ENCODE data around the gene ELL.

ELL gene

DNA sequence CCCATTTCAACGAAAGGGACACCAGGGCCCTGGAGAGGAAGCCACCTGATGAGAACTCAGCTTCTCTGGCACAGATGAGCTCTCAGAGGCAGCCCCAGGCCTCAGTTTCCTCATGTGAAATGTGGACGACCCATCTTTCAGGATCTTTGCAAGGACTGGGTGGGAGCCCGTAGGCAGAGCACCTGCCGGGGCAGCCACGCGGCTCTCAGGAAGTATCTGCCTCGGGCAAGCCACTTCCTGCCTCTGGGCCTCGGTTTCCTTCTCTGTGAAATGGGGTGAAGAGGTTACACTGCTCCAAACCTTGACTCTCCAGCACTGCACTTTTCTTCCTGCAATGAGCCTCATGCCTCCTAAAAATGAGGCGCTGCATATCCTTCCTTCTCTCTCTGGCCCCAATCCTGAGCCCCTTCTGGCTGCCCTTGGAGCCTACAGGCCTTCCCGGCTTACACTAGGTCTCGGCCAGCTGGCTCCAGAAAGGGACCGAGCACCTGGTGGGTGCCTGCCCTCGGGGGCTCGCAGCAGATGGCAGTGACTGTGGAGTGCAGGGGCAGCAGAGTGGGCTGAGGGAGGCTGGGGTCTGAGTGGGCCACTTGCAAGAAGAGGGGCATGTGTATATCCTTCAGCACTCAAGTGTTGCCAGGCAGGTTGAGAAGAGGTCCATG lies 99.2 kb downstream of the ELL start:
- peak overlapping the region; percentile 18; the same call in 1 of the 2 replicates for H3K27ac ChIP-seq
- TF ChIP-seq, protein P1, sequence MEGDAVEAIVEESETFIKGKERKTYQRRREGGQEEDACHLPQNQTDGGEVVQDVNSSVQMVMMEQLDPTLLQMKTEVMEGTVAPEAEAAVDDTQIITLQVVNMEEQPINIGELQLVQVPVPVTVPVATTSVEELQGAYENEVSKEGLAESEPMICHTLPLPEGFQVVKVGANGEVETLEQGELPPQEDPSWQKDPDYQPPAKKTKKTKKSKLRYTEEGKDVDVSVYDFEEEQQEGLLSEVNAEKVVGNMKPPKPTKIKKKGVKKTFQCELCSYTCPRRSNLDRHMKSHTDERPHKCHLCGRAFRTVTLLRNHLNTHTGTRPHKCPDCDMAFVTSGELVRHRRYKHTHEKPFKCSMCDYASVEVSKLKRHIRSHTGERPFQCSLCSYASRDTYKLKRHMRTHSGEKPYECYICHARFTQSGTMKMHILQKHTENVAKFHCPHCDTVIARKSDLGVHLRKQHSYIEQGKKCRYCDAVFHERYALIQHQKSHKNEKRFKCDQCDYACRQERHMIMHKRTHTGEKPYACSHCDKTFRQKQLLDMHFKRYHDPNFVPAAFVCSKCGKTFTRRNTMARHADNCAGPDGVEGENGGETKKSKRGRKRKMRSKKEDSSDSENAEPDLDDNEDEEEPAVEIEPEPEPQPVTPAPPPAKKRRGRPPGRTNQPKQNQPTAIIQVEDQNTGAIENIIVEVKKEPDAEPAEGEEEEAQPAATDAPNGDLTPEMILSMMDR (IDR thresholded peaks at IDR 0.05): no peak
- no peak for TF ChIP-seq ZFX (IDR thresholded peaks at IDR 0.05; ENCODE audit: borderline replicate concordance)

DNA sequence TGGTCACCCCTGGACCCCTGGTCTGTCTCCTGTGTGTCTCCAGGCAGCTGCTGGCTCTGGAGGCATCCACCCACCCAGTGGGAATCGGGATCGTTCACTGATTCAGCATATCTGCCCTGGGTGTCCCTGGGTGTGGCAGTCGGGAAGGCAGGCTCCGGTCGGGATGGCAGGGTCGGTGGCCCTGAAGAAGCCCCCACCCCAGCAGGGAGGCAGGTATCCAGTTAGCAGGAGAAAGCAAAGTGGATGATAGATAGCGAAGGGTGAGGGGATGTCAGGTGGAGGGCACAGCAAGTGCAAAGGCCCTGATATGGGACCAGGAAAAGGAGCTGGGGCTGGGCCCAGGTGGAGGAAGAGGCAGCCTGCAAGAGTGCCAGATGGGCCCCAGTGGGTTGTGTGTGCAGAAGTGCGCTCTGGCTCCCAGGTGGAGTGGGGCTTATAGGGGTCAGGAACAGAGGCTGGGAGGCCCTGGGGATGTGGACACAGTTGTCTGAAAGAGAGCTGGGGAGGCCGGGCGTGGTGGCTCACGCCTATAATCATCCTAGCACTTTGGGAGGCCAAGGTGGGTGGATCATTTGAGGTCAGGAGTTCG lies 100.4 kb downstream of the ELL start:
- peak overlapping the region; percentile 90 for H3K27ac ChIP-seq
- no peak for TF ChIP-seq ZFX (IDR thresholded peaks at IDR 0.05; ENCODE audit: borderline replicate concordance)
- TF ChIP-seq, protein P1 (IDR thresholded peaks at IDR 0.05): no peak

DNA sequence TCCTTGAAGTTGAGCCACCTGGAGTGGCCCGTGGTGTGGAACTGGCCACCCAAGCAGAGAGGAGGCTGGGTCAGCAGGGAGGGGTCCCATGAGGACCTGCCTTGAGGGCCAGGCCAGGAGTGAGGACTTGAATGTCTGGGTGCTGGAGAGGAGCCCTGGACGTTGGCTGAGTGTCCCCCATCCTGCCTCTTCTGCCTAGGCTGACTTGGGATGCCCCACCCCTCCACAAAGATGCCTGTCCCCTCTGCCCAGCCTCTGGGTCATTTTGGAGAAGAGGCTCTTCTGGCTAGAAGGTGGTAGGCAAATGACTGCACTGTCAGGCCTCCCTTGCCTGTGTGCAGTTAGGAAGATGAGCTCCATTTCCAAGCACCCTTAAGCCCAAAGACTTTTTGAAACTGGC lies 100.9 kb downstream of the ELL start:
- TF ChIP-seq, protein P1 (IDR thresholded peaks at IDR 0.05): no peak
- no peak for TF ChIP-seq ZFX (IDR thresholded peaks at IDR 0.05; ENCODE audit: borderline replicate concordance)
- peak overlapping the region; percentile 90 for H3K27ac ChIP-seq

DNA sequence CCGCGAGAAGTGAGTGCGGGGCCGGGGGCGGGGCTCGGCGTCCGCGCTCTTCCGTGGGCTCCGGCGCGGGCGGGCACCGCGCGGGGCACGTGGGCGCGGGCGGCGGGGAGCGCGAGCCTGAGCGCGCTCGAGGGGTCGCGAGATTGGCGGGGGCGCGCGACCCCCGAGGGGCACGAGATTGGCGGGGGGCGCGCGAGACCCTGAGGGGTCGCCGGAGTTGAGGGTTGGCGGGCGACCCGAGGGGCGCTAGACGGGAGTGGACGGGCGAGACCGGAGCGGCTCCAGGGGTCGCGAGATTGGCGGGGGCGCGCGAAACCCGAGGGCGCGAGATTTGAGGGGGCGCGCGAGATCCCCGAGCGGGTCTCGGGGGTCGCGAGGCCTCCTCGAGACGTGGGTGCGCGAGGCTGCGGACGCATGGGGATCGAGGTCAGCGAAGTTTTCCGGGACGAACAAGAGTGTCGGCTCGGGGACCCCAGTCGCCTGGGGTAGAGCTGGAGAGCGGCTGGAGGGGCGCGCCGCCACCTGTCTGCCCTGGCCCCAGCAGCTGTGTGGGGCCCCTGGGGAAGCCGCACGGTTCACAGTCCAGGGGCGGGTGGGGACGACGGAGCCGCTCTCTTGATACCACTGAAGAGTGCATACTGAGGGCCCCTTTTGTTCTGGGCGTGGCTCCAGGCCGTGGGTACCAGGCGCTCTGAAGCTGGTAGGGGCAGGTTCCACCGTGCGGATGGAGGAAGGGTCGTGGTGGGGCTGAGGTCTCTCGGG lies 102.0 kb downstream of the ELL start:
- peak overlapping the region; percentile 90 for H3K27ac ChIP-seq
- TF ChIP-seq, protein P1 (IDR thresholded peaks at IDR 0.05): peak; percentile 35
- no peak for TF ChIP-seq ZFX (IDR thresholded peaks at IDR 0.05; ENCODE audit: borderline replicate concordance)

- TF ChIP-seq ZFX (IDR thresholded peaks at IDR 0.05; ENCODE audit: borderline replicate concordance): no peak
- TF ChIP-seq, protein P1 (IDR thresholded peaks at IDR 0.05): peak; percentile 70
- peak within 1 kb of the TSS; percentile 90 for H3K27ac ChIP-seq
Observed at GRCh38 chr19:18419195-18419698, 102.6 kb downstream of the ELL start, which contains the start of gene SSBP4. TSS of gene SSBP4 (plus strand) at chr19:18419398. CDS start at chr19:18419649, 251 bp downstream.

GRCh38 chr19:18418483-18419194 lies 103.2 kb downstream of the ELL start:
- TF ChIP-seq, protein P1 (IDR thresholded peaks at IDR 0.05): no peak
- no peak for TF ChIP-seq ZFX (IDR thresholded peaks at IDR 0.05; ENCODE audit: borderline replicate concordance)
- H3K27ac ChIP-seq: peak overlapping the region; percentile 90
